ENCODE data around the gene PPP6R2. TPM values are rescaled to one million over a fixed set of nuclear protein-coding genes. Genes with fewer than 3 reads are reported as not detected.
"Not testable (repeated sequence)": the region's sequence is repeated elsewhere in the genome, so short reads cannot be mapped to it uniquely, and the experiment has no call there.

PPP6R2 gene
- total RNA-seq, 4 donors from 2014 or later = 32.0 to 56.3 (median 50.9) TPM

DNA sequence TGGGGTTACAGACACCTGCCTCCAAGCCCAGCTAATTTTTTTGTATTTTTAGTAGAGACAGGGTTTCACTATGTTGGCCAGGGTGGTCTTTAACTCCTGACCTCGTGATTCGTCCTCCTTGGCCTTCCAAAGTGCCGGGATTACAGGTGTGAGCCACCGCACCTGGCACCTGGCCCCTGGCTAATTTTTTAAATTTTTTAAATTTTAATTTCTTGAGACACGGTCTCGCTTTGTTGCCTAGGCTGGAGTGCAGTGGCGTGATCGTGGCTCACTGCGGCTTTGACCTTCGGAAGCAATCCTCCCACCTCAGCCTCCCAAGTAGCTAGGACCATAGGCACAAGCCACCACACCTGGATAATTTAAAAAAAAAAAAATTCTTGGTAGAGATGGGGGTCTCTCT, 14.6 kb downstream of the PPP6R2 start:
- intact Hi-C loops (cut with DNase I; ENCODE audit: low total_unique reads) = no loop called here
- 93 to 94% methylated on average over 10 of the region's 10 CpGs for WGBS, 2 donors
- no peak for DNase-seq (ENCODE audit: low spot score in 2 of 2)
- TF ChIP-seq POLR2A (IDR thresholded peaks at IDR 0.05) = no peak
- TF ChIP-seq, protein P1, sequence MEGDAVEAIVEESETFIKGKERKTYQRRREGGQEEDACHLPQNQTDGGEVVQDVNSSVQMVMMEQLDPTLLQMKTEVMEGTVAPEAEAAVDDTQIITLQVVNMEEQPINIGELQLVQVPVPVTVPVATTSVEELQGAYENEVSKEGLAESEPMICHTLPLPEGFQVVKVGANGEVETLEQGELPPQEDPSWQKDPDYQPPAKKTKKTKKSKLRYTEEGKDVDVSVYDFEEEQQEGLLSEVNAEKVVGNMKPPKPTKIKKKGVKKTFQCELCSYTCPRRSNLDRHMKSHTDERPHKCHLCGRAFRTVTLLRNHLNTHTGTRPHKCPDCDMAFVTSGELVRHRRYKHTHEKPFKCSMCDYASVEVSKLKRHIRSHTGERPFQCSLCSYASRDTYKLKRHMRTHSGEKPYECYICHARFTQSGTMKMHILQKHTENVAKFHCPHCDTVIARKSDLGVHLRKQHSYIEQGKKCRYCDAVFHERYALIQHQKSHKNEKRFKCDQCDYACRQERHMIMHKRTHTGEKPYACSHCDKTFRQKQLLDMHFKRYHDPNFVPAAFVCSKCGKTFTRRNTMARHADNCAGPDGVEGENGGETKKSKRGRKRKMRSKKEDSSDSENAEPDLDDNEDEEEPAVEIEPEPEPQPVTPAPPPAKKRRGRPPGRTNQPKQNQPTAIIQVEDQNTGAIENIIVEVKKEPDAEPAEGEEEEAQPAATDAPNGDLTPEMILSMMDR (IDR thresholded peaks at IDR 0.05) = no peak
- H3K4me3 ChIP-seq (ENCODE audit: low read depth, poor library complexity, severe bottlenecking) = no peak overlapping the region

DNA sequence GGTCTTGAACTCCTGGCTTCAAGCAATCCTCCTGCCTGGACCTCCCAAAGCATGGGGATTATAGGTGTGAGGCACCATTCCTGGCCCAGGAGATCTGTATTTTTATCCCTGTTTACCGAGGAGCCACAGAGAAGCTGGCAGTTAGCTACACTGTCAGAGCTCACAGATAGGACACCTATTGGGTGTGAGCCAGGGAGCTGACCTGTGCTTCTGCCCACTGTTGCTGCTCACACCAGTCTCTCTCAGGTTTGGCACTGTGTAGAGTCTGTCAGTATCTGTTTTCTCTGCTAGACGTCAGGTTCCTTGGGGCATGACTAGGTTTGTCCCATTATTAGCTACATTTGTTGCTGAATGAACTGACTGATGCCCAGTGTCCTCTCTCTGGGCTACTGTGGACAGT, 17.5 kb downstream of the PPP6R2 start:
- 71 to 86% methylated on average over 2 of the region's 2 CpGs for WGBS, 2 donors
- intact Hi-C loops (cut with DNase I; ENCODE audit: low total_unique reads) = no loop called here
- no peak for DNase-seq (ENCODE audit: low spot score in 2 of 2)
- TF ChIP-seq, protein P1 (IDR thresholded peaks at IDR 0.05) = no peak
- TF ChIP-seq POLR2A (IDR thresholded peaks at IDR 0.05) = no peak
- H3K4me3 ChIP-seq (ENCODE audit: low read depth, poor library complexity, severe bottlenecking) = no peak overlapping the region

GRCh38 chr22:50361222-50361621, 18.1 kb downstream of the PPP6R2 start:
- H3K4me3 ChIP-seq (ENCODE audit: low read depth, poor library complexity, severe bottlenecking) = no peak overlapping the region
- intact Hi-C loops (cut with DNase I; ENCODE audit: low total_unique reads) = no loop called here
- 81 to 82% methylated on average over 5 of the region's 5 CpGs for WGBS, 2 donors
- TF ChIP-seq, protein P1 (IDR thresholded peaks at IDR 0.05) = no peak
- no peak for TF ChIP-seq POLR2A (IDR thresholded peaks at IDR 0.05)
- DNase-seq (ENCODE audit: low spot score in 2 of 2) = no peak

DNA sequence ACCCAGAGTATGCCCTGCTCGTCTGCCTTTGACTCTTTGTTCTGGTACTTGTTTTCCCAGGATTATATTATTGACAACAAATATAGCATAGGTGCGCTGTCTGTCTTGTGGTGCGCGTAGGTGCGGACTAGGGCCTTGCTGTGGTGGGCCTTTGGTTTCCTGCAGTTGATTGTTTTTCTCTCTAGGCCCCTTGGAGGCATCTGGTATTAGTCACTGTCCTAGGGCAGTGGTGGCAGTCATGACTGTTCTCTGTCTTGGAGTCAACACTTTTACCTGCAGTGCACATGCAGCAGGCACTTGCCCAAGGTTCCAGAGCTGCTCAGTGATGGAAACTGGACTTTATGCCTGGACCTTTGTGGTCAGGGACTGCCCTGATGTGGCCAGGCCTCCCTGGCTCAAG, 18.6 kb downstream of the PPP6R2 start:
- TF ChIP-seq, protein P1 (IDR thresholded peaks at IDR 0.05) = no peak
- TF ChIP-seq POLR2A (IDR thresholded peaks at IDR 0.05) = no peak
- no peak overlapping the region for H3K4me3 ChIP-seq (ENCODE audit: low read depth, poor library complexity, severe bottlenecking)
- intact Hi-C loops (cut with DNase I; ENCODE audit: low total_unique reads) = no loop called here
- WGBS, 2 donors = 76 to 87% methylated on average over 5 of the region's 5 CpGs
- no peak for DNase-seq (ENCODE audit: low spot score in 2 of 2)

DNA sequence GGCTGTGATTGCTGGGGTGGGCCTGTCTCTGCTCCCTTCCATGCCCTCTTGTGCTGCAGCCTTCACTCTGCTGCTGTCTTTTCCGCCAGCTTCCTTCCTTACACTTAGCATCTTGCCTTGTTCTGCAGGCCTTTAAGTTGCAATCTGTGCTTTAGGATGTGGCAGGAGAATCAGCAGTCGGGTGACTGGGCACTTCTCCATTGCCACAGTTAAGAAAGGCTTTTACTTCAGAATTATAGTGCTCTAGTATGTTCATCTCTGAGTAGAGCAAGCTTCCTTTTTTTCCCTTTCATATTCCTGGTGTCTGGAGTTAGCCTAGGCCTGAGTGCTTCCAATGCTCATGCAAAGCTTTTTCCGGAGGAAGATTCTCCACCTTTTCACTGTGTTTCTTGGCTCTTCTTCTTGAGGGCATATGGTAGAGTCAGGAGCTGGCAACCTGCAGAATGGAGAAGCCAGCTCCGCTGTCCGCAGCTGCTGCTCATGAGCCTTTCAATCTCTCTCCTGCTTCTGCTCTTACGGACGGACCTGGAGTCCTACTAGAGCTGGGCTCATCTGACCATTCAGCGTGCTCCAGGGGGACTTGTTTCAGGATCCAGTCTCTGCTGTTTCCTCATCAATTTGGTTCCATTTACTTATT, 20.2 kb downstream of the PPP6R2 start:
- intact Hi-C loops (cut with DNase I; ENCODE audit: low total_unique reads) = no loop called here
- TF ChIP-seq, protein P1 (IDR thresholded peaks at IDR 0.05) = no peak
- no peak overlapping the region for H3K4me3 ChIP-seq (ENCODE audit: low read depth, poor library complexity, severe bottlenecking)
- no peak for DNase-seq (ENCODE audit: low spot score in 2 of 2)
- 84 to 88% methylated on average over 8 of the region's 8 CpGs for WGBS, 2 donors

- 93 to 94% methylated on average over 11 of the region's 11 CpGs for WGBS, 2 donors
- intact Hi-C loops (cut with DNase I; ENCODE audit: low total_unique reads); H3K4me3 ChIP-seq (ENCODE audit: low read depth, poor library complexity, severe bottlenecking); DNase-seq (ENCODE audit: low spot score in 2 of 2): not testable (repeated sequence)
These were observed 20.7 kb downstream of the PPP6R2 start for GRCh38 chr22:50363803-50364194.
